Fibroblast of lung (primary cell): ENCODE data around the gene VCAN.

Experiments used
- CTCF ChIP-seq, 2 donors: IDR thresholded peaks in 1 of 2; conservative IDR thresholded peaks in 1 of 2; 1 replicate in 1 of 2; 2 replicates in 1 of 2; pipeline ENCODE4 v1.5.1; 2011 to 2012; ENCODE audit warnings: low read length in 2 of 2, control low read depth in 1 of 2, inconsistent platforms in 1 of 2, low read depth in 1 of 2, mild to moderate bottlenecking in 1 of 2
- EZH2 ChIP-seq: IDR thresholded peaks from 2 replicates; pipeline ENCODE4 v1.5.1; 2012; ENCODE audit warnings: low read length, control low read depth, mild to moderate bottlenecking; ENCODE audit errors: missing control alignments

DNA sequence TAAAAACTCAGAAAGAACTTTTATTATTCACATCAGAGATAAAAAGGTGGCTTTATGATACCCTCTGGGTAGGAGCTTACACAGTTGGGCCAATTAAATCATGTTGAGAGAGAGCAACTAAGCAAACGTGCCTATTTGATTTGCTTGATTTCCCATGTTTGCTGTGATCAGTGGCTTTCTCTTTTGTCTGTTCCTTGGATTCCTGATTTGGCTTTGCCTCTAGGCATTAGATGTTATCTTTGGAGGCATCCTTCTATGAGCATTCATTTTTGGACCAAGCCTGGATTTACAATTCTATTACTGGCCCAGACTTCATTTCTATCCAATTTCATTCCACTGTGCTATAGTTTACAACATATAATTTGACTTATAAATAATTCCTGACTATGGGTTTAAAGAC, 35.9 kb downstream of the VCAN start:
- TF ChIP-seq CTCF (conservative IDR thresholded peaks at IDR 0.05 in 1 of 2, IDR thresholded peaks at IDR 0.05 in 1 of 2; ENCODE audit: low read depth in 1 of 2, low read length in 2 of 2): no peak
- no peak for TF ChIP-seq EZH2
